Activated CD4-positive, alpha-beta T cell treated with anti-CD3 and anti-CD28 coated beads, Interleukin-2, Interleukin-6, amounts not matched to agents 100 ng/mL and 50 ng/mL, durations not matched to agents 16 hours and 8 hours (primary cell): ENCODE data around the gene COG3.

Source experiments
- DNase-seq: peaks from one replicate; pipeline ENCODE4 v3.0.0-alpha.2; 2020

COG3 gene

GRCh38 chr13:45447050-45447661 is 17.6 kb upstream of the COG3 start:
- DNase-seq: no peak

- no peak for DNase-seq
Observed at GRCh38 chr13:45448965-45449559, 15.7 kb upstream of the COG3 start.

GRCh38 chr13:45451282-45451681 is 13.5 kb upstream of the COG3 start:
- no peak for DNase-seq

- DNase-seq: no peak
Observed at GRCh38 chr13:45454204-45454603, 10.5 kb upstream of the COG3 start.

GRCh38 chr13:45456196-45456972 is 8.4 kb upstream of the COG3 start:
- no peak for DNase-seq

- no peak for DNase-seq
Observed at GRCh38 chr13:45464141-45464686, 525 bp upstream of the COG3 start.

GRCh38 chr13:45466359-45466758 is 1.6 kb downstream of the COG3 start:
- DNase-seq: no peak

- peak; percentile 11 for DNase-seq
Observed at GRCh38 chr13:45468635-45469034, 3.9 kb downstream of the COG3 start.

GRCh38 chr13:45472171-45472705 is 7.5 kb downstream of the COG3 start:
- DNase-seq: no peak

GRCh38 chr13:45473627-45474026 is 8.9 kb downstream of the COG3 start:
- peak; percentile 11 for DNase-seq

- DNase-seq: peak; percentile 13
Observed at GRCh38 chr13:45474584-45475454, 10.1 kb downstream of the COG3 start.

- DNase-seq: no peak
Observed at GRCh38 chr13:45479661-45480060, 14.9 kb downstream of the COG3 start.

GRCh38 chr13:45481688-45482087 is 16.9 kb downstream of the COG3 start:
- no peak for DNase-seq

- DNase-seq: no peak
Observed at GRCh38 chr13:45482571-45483173, 17.9 kb downstream of the COG3 start.

GRCh38 chr13:45487604-45488003 is 22.9 kb downstream of the COG3 start:
- DNase-seq: no peak

- DNase-seq: peak; percentile 12
Observed at GRCh38 chr13:45490068-45490467, 25.3 kb downstream of the COG3 start.

GRCh38 chr13:45492538-45492937 is 27.8 kb downstream of the COG3 start:
- no peak for DNase-seq

- DNase-seq: no peak
Observed at GRCh38 chr13:45496942-45497341, 32.2 kb downstream of the COG3 start.

GRCh38 chr13:45500492-45501174 is 35.9 kb downstream of the COG3 start:
- no peak for DNase-seq

GRCh38 chr13:45501175-45501526 is 36.4 kb downstream of the COG3 start:
- DNase-seq: no peak

GRCh38 chr13:45503658-45504057 is 38.9 kb downstream of the COG3 start:
- no peak for DNase-seq

GRCh38 chr13:45506811-45507210 is 42.1 kb downstream of the COG3 start:
- no peak for DNase-seq
